Uterus (tissue), 2 donors: ENCODE results near the gene TBX2.

ENCODE experiments used
- POLR2A ChIP-seq, 2 donors: fragments of 450-650 bp; IDR thresholded peaks; one replicate each; pipeline ENCODE4 v1.6.1; 2016; ENCODE audit warnings: antibody characterized with exemption in 2 of 2, mild to moderate bottlenecking in 1 of 2, moderate library complexity in 1 of 2
- TF ChIP-seq, protein P1 (sequence below), 4 experiments: fragments of 200-600 bp in 2 of 4; fragments of 450-650 bp in 2 of 4; sonication (generic) in 2 of 4; IDR thresholded peaks; one replicate each; pipeline ENCODE4 v1.5.1; 2016 to 2019; ENCODE audit warnings: antibody characterized with exemption in 4 of 4, mild to moderate bottlenecking in 2 of 4, moderate library complexity in 1 of 4

DNA sequence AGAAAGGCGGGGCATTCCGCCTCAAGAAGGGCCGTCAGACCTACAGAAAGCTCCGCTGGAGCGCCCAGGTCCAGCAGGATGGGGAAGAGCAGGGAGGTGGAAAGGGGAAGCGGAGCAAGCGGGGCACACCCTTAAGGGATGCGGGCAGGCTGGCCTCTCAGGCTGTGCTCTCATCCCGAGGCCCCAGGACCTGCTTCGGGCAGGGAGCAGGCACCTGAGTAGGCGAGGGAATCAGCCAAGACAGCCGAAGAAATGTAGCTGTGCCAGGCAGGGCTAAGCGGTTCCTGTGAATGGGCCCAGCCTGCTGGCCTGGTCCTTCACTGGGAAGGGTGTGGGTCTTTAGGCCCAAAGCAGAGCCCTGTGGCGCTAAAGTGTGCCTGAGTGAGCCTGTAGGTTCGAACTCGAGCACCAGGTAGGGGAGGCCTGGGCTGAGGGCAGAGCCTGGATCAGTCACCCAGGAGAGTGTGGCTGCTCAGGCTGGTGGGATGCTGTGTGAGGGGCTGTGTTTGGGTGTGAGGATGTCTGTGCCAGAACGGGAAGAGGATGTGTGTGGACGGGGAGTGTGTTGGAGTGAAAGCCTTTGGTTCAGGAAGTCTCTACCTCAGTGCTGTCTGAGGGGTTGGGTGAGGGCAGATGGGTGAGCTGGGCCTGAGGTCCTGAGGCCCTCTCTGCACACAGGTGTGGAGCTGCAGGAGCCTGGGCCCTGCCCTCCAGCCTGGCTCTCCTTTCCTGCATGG, 55.8 kb downstream of the TBX2 start:
- TF ChIP-seq, protein P1, sequence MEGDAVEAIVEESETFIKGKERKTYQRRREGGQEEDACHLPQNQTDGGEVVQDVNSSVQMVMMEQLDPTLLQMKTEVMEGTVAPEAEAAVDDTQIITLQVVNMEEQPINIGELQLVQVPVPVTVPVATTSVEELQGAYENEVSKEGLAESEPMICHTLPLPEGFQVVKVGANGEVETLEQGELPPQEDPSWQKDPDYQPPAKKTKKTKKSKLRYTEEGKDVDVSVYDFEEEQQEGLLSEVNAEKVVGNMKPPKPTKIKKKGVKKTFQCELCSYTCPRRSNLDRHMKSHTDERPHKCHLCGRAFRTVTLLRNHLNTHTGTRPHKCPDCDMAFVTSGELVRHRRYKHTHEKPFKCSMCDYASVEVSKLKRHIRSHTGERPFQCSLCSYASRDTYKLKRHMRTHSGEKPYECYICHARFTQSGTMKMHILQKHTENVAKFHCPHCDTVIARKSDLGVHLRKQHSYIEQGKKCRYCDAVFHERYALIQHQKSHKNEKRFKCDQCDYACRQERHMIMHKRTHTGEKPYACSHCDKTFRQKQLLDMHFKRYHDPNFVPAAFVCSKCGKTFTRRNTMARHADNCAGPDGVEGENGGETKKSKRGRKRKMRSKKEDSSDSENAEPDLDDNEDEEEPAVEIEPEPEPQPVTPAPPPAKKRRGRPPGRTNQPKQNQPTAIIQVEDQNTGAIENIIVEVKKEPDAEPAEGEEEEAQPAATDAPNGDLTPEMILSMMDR (IDR thresholded peaks at IDR 0.05) = no peak
- TF ChIP-seq POLR2A (IDR thresholded peaks at IDR 0.05) = no peak
